HG02642 (cell line): Measurements from ENCODE around the gene FOXN4.
"Not testable (repeated sequence)": the region's sequence is repeated elsewhere in the genome, so short reads cannot be mapped to it uniquely, and the experiment has no call there.

Experiments
- ATAC-seq: cut with Tn5 transposase; IDR thresholded peaks from one replicate; pipeline ENCODE4 v1.9.1; 2021; ENCODE audit warnings: mild to moderate bottlenecking; ENCODE audit not compliant: unreplicated experiment, poor library complexity

Gene FOXN4

GRCh38 chr12:109308534-109309380, at the start of gene FOXN4:
Gene FOXN4, minus strand, starts transcription at chr12:109309284. Its CDS starts 963 bp downstream, at chr12:109308321.
- ATAC-seq, result no peak

GRCh38 chr12:109358154-109358869, 49.2 kb upstream of the FOXN4 start:
- ATAC-seq, result no peak

GRCh38 chr12:109357032-109357431, 47.9 kb upstream of the FOXN4 start:
- no peak for ATAC-seq

- no peak for ATAC-seq
Observed at GRCh38 chr12:109356577-109356976, 47.5 kb upstream of the FOXN4 start.

GRCh38 chr12:109352184-109352583, 43.1 kb upstream of the FOXN4 start:
- no peak for ATAC-seq

GRCh38 chr12:109347589-109347988, 38.5 kb upstream of the FOXN4 start, which contains the start of gene MYO1H:
Gene MYO1H, plus strand, starts transcription at chr12:109347900. Its CDS starts 61 bp downstream, at chr12:109347961.
- ATAC-seq, result no peak

- ATAC-seq, result no peak
Observed at GRCh38 chr12:109346920-109347319, 37.8 kb upstream of the FOXN4 start.

GRCh38 chr12:109345428-109345827, 36.3 kb upstream of the FOXN4 start:
- no peak for ATAC-seq

GRCh38 chr12:109343677-109344076, 34.6 kb upstream of the FOXN4 start:
- no peak for ATAC-seq

GRCh38 chr12:109336593-109336992, 27.5 kb upstream of the FOXN4 start:
- no peak for ATAC-seq

GRCh38 chr12:109334887-109335286, 25.8 kb upstream of the FOXN4 start:
- ATAC-seq, result no peak

GRCh38 chr12:109331301-109331952, 22.3 kb upstream of the FOXN4 start:
- no peak for ATAC-seq

- no peak for ATAC-seq
Observed at GRCh38 chr12:109330282-109331230, 21.5 kb upstream of the FOXN4 start.

- no peak for ATAC-seq
Observed at GRCh38 chr12:109329686-109330085, 20.6 kb upstream of the FOXN4 start.

GRCh38 chr12:109329003-109329402, 19.9 kb upstream of the FOXN4 start:
- no peak for ATAC-seq

GRCh38 chr12:109321294-109321693, 12.2 kb upstream of the FOXN4 start:
- ATAC-seq, result not testable (repeated sequence)

GRCh38 chr12:109310247-109311125, 1.4 kb upstream of the FOXN4 start:
- ATAC-seq, result no peak

GRCh38 chr12:109309381-109310246, 530 bp upstream of the FOXN4 start:
- no peak for ATAC-seq
